H1 (cell line): ENCODE data around the gene WWC2. TPM values are rescaled to one million over a fixed set of nuclear protein-coding genes. Genes with fewer than 3 reads are reported as not detected.

Source experiments
- CTCF ChIA-PET: fragments of 300-600 bp; sonication (Branson Sonifier 250); formaldehyde crosslinking; loops from one replicate; lab custom pipeline; 2021; ENCODE audit not compliant: partially characterized antibody; lab: Charles Lee
- POLR2A ChIA-PET: fragments of 300-600 bp; sonication (Branson Sonifier 250); formaldehyde crosslinking; loops from one replicate; lab custom pipeline; 2021; ENCODE audit warnings: inconsistent platforms; ENCODE audit not compliant: partially characterized antibody; lab: Charles Lee
- DNase-seq, 2 experiments: peaks; one replicate each; pipeline versions ENCODE4 v3.0.0 to v3.0.0-alpha.2; 2010 to 2022; ENCODE audit warnings: low spot score in 2 of 2, low read depth in 1 of 2, mixed read lengths in 1 of 2
- FAIRE-seq: peaks from 2 replicates; lab custom pipeline; 2011; peaks lifted over from hg19 to GRCh38; lab: Jason Lieb, UNC
- H2AFZ ChIP-seq: 2 replicates; pipeline ENCODE4 v1.8.1; 2012; ENCODE audit warnings: low read length, inconsistent platforms
- H2AK5ac ChIP-seq: 2 replicates; pipeline ENCODE4 v1.6.1; 2013; ENCODE audit warnings: low read depth, low read length
- H2BK120ac ChIP-seq: replicated peaks from 2 replicates; pipeline ENCODE3; 2013; ENCODE audit warnings: low read depth, low read length, inconsistent platforms
- H2BK12ac ChIP-seq: 2 replicates; pipeline ENCODE4 v1.6.1; 2013; ENCODE audit warnings: low read depth, low read length
- H2BK15ac ChIP-seq: 2 replicates; pipeline ENCODE4 v1.6.1; 2013; ENCODE audit warnings: low read length
- H2BK20ac ChIP-seq: 2 replicates; pipeline ENCODE4 v1.6.1; 2013; ENCODE audit warnings: low read length
- H2BK5ac ChIP-seq: 2 replicates; pipeline ENCODE4 v1.6.1; 2013; ENCODE audit warnings: low read depth, low read length
- H3K14ac ChIP-seq: 2 replicates; pipeline ENCODE4 v1.6.1; 2013; ENCODE audit warnings: inconsistent platforms; ENCODE audit not compliant: insufficient read length
- H3K18ac ChIP-seq: 2 replicates; pipeline ENCODE4 v1.6.1; 2013; ENCODE audit warnings: low read length; ENCODE audit errors: extremely low read depth
- H3K23ac ChIP-seq: 2 replicates; pipeline ENCODE4 v1.6.1; 2013; ENCODE audit warnings: inconsistent platforms; ENCODE audit not compliant: insufficient read length
- H3K23me2 ChIP-seq: 2 replicates; pipeline ENCODE4 v1.6.1; 2013; ENCODE audit warnings: low read depth, low read length
- H3K27ac ChIP-seq: 2 replicates; pipeline ENCODE4 v1.6.1; 2011; ENCODE audit warnings: low read depth, low read length, inconsistent platforms
- H3K27me3 ChIP-seq, 4 experiments: replicated peaks in 1 of 4; 1 replicate in 1 of 4; 2 replicates in 3 of 4; pipeline versions ENCODE4 v1.6.1 to v1.8.1; 2011 to 2013; ENCODE audit warnings: low read length in 3 of 4, mild to moderate bottlenecking in 3 of 4, inconsistent platforms in 2 of 4, mixed read lengths in 2 of 4, moderate library complexity in 1 of 4; ENCODE audit not compliant: control insufficient read depth in 3 of 4, insufficient read depth in 3 of 4; ENCODE audit errors: extremely low read depth in 1 of 4
- H3K36me3 ChIP-seq, 4 experiments: 2 replicates each; pipeline versions ENCODE4 v1.6.1 to v1.8.1; 2011 to 2013; ENCODE audit warnings: mild to moderate bottlenecking in 4 of 4, low read length in 3 of 4, moderate library complexity in 2 of 4, control low read depth in 1 of 4, inconsistent platforms in 1 of 4; ENCODE audit not compliant: insufficient read depth in 4 of 4, control insufficient read depth in 2 of 4
- H3K4ac ChIP-seq: replicated peaks from 2 replicates; pipeline ENCODE3; 2013; ENCODE audit warnings: low read length, low read depth, mixed read lengths, inconsistent platforms; ENCODE audit not compliant: insufficient read length
- H3K4me1 ChIP-seq, 4 experiments: replicated peaks in 1 of 4; 1 replicate in 1 of 4; 2 replicates in 3 of 4; pipeline versions ENCODE4 v1.6.1 to v1.8.1; 2011 to 2013; ENCODE audit warnings: low read length in 3 of 4, inconsistent platforms in 2 of 4, mixed read lengths in 1 of 4; ENCODE audit not compliant: insufficient read depth in 4 of 4, control insufficient read depth in 3 of 4
- H3K4me2 ChIP-seq, 2 experiments: 2 replicates each; pipeline versions ENCODE4 v1.6.1 to v1.8.1; 2011 to 2013; ENCODE audit warnings: low read depth in 2 of 2, low read length in 2 of 2, control low read depth in 1 of 2, inconsistent platforms in 1 of 2, mild to moderate bottlenecking in 1 of 2; ENCODE audit not compliant: insufficient read depth in 1 of 2
- H3K4me3 ChIP-seq, 4 experiments: fragments of 200-600, 300-600 bp in 1 of 4; sonication (generic), shearing (Covaris generic), sonication (Bioruptor Twin) in 1 of 4; 2 replicates each; pipeline versions ENCODE4 v1.5.1 to v1.8.1; 2011 to 2016; ENCODE audit warnings: low read length in 4 of 4, low read depth in 3 of 4, control low read depth in 2 of 4, inconsistent platforms in 2 of 4, mild to moderate bottlenecking in 2 of 4, mixed read lengths in 1 of 4, moderate library complexity in 1 of 4; ENCODE audit not compliant: insufficient read depth in 2 of 4; ENCODE audit errors: extremely low read depth in 1 of 4
- H3K56ac ChIP-seq: replicated peaks from 2 replicates; pipeline ENCODE3; 2013; ENCODE audit warnings: low read depth, mild to moderate bottlenecking, mixed read lengths, low read length, inconsistent platforms; ENCODE audit not compliant: insufficient read length
- H3K79me1 ChIP-seq: 2 replicates; pipeline ENCODE4 v1.6.1; 2013; ENCODE audit warnings: low read depth, low read length, control low read depth
- H3K79me2 ChIP-seq, 2 experiments: 2 replicates each; pipeline versions ENCODE4 v1.6.1 to v1.8.1; 2012 to 2013; ENCODE audit warnings: low read length in 2 of 2, mild to moderate bottlenecking in 2 of 2, inconsistent platforms in 1 of 2; ENCODE audit not compliant: insufficient read depth in 2 of 2, control insufficient read depth in 1 of 2
- H3K9ac ChIP-seq, 4 experiments: replicated peaks in 1 of 4; 1 replicate in 1 of 4; 2 replicates in 3 of 4; pipeline versions ENCODE4 v1.6.1 to v1.8.1; 2011 to 2013; ENCODE audit warnings: low read depth in 3 of 4, low read length in 3 of 4, control low read depth in 2 of 4, mild to moderate bottlenecking in 2 of 4, moderate library complexity in 2 of 4, inconsistent platforms in 1 of 4; ENCODE audit errors: extremely low read depth in 1 of 4
- H3K9me3 ChIP-seq, 2 experiments: 2 replicates each; pipeline versions ENCODE4 v1.6.1 to v1.8.1; 2012 to 2013; ENCODE audit warnings: mild to moderate bottlenecking in 2 of 2, moderate library complexity in 2 of 2, control low read depth in 1 of 2, inconsistent platforms in 1 of 2, low read depth in 1 of 2, low read length in 1 of 2, mixed read lengths in 1 of 2; ENCODE audit not compliant: insufficient read depth in 2 of 2
- H4K20me1 ChIP-seq, 2 experiments: replicated peaks in 1 of 2; 2 replicates each; pipeline versions ENCODE3 to v1.8.1; 2011 to 2013; ENCODE audit warnings: inconsistent platforms in 2 of 2, low read length in 2 of 2, mild to moderate bottlenecking in 1 of 2; ENCODE audit not compliant: insufficient read depth in 2 of 2, control insufficient read depth in 1 of 2
- H4K5ac ChIP-seq: 2 replicates; pipeline ENCODE4 v1.6.1; 2013; ENCODE audit warnings: low read length, low read depth, mixed read lengths, inconsistent platforms; ENCODE audit not compliant: insufficient read length
- H4K8ac ChIP-seq: 2 replicates; pipeline ENCODE4 v1.8.0; 2013; ENCODE audit warnings: mild to moderate bottlenecking, moderate library complexity, low read length, inconsistent platforms; ENCODE audit not compliant: insufficient read depth; ENCODE audit errors: extremely low read depth
- H4K91ac ChIP-seq: replicated peaks from 2 replicates; pipeline ENCODE3; 2013; ENCODE audit warnings: low read length, mixed read lengths, inconsistent platforms; ENCODE audit not compliant: insufficient read length
- BACH1 ChIP-seq: IDR thresholded peaks from 2 replicates; pipeline ENCODE4 v1.6.1; 2012; ENCODE audit warnings: low read length, improper control_type of control experiment
- GABPA ChIP-seq: IDR thresholded peaks from 2 replicates; pipeline ENCODE4 v1.6.1; 2011; ENCODE audit warnings: mild to moderate bottlenecking, low read length, moderate library complexity, borderline replicate concordance; ENCODE audit not compliant: insufficient read depth
- JUND ChIP-seq: IDR thresholded peaks from 2 replicates; pipeline ENCODE4 v1.6.1; 2011; ENCODE audit warnings: mild to moderate bottlenecking, improper control_type of control experiment, low read length
- KDM4A ChIP-seq: IDR thresholded peaks from one replicate; pipeline ENCODE4 v1.7.1; 2012; ENCODE audit warnings: low read depth, mild to moderate bottlenecking, moderate library complexity, low read length, inconsistent platforms; ENCODE audit not compliant: severe bottlenecking
- POLR2AphosphoS5 ChIP-seq: IDR thresholded peaks from 2 replicates; pipeline ENCODE4 v1.6.1; 2011; ENCODE audit warnings: low read depth, low read length
- RAD21 ChIP-seq, 2 experiments: IDR thresholded peaks in 1 of 2; conservative IDR thresholded peaks in 1 of 2; 2 replicates each; pipeline ENCODE4 v1.6.1; 2011; ENCODE audit warnings: low read depth in 2 of 2, low read length in 2 of 2, improper control_type of control experiment in 1 of 2, inconsistent platforms in 1 of 2, mild to moderate bottlenecking in 1 of 2, moderate library complexity in 1 of 2
- RBBP5 ChIP-seq: IDR thresholded peaks from 2 replicates; pipeline ENCODE4 v1.7.1; 2012; ENCODE audit warnings: low read depth, mild to moderate bottlenecking, inconsistent platforms, low read length, moderate library complexity, borderline replicate concordance
- SIRT6 ChIP-seq: IDR thresholded peaks from one replicate; pipeline ENCODE4 v1.7.1; 2012; ENCODE audit warnings: low read length, inconsistent platforms
- WGBS, 2 experiments: shearing (Covaris generic) in 1 of 2; methylation state at CpG; one replicate each; pipeline versions ENCODE4 v1.1.6 to v1.1.7; 2013 to 2015; ENCODE audit warnings: low lambda C conversion rate in 2 of 2, mixed read lengths in 2 of 2, inconsistent platforms in 1 of 2, low coverage in 1 of 2, missing lambda C conversion rate in 1 of 2; ENCODE audit not compliant: insufficient replicate concordance in 2 of 2, insufficient coverage in 1 of 2, insufficient read length in 1 of 2; ENCODE audit errors: extremely low coverage in 1 of 2, missing lambda C conversion rate in 1 of 2; 5-methylcytosine and 5-hydroxymethylcytosine counted together
- polyA plus RNA-seq, 7 experiments: library from polyadenylated mRNA; depleted of rRNA in 3 of 7; stranded (reverse) in 5 of 7; unstranded in 2 of 7; fragments of >200 nt in 5 of 7; fragments of 200-250 nt in 2 of 7; gene quantifications; 1 replicate in 5 of 7; 2 replicates in 1 of 7; 4 replicates in 1 of 7; pipeline versions ENCODE4 v1.2.1 to v1.2.3, GENCODE V29; 2011 to 2013; ENCODE audit warnings: missing spikeins in 2 of 7, mixed read lengths in 2 of 7
- total RNA-seq: library from RNA; stranded (reverse); fragmentation: NEBNext Ultra II Directional; extraction: Animal tissue kit (Norgen Biotek cat#: 25700); gene quantifications from 2 replicates; pipeline ENCODE4 v1.2.1, GENCODE V29; 2021
- TF ChIP-seq, protein P1 (sequence below): IDR thresholded peaks from 2 replicates; pipeline ENCODE4 v1.6.1; 2012; ENCODE audit warnings: inconsistent platforms
- TF ChIP-seq, protein P2 (sequence below): IDR thresholded peaks from 2 replicates; pipeline ENCODE4 v1.6.1; 2012; ENCODE audit warnings: inconsistent platforms

WWC2 gene
- total and polyA plus RNA-seq, 2 of the 8 experiments (the other 6 are each of a cell fraction or from before 2014, with no cell fraction given) = 17.6 to 135 TPM

DNA sequence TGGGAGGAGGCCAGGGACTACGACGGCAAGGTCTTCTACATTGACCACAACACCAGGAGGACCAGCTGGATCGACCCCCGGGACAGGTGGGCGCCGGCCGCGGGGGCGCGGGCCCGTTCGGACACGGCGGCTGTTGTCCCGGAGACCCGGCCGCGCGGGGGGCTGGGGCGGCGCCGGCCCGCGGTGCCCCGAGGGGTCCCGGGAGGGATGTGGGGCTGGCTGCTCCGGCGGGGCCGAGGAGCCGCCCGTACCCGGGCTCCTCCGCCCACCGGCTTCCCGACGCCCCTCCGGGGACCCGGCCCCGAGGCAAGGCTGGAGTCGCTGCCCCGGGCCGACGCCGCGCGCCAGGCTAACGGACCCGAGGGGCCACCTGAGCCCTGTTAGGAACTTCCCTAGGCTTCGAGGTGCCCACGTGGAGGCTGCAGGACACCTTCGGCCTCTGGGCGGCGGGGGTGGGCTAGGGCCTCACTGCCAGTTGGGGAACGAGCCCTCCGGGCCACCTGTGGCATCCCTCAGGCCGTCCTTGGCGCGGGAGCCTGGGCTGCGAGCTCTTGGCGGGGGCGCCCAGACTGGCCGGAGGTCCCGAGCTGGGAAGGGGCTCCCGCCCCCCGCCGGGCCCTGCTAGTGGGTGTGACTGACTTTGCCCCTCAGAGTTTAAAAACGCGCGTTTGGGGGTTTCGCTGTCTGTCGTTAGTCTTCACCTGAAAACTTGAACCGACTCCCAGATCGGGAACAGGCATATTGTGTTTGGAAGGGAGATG is 660 bp downstream of the WWC2 start:
- Histone ChIP-seq H4K5ac (peak overlapping the region; percentile 81), H2BK5ac (peak overlapping the region; percentile 79), H2BK15ac (no peak overlapping the region), H3K9ac (peak overlapping the region; percentile 65 to 87 (median 80)), H3K4me2 (peak overlapping the region; percentile 75 to 93), H3K23ac (no peak overlapping the region), H3K56ac (peak overlapping the region; percentile 55), H3K4ac (no peak overlapping the region), H4K91ac (no peak overlapping the region), H3K4me3 (peak overlapping the region; percentile 71 to 98 (median 80)), H3K14ac (no peak overlapping the region), H3K4me1 (peaks cover 0 to 19% (median 12%) of the 10 kb centered on the region in 4 experiments; a peak in 6 of 7 replicates), H3K36me3 (no peaks in the 10 kb centered on the region), H3K18ac (peak overlapping the region; percentile 61), H2AFZ (no peak overlapping the region), H3K23me2 (peaks cover 16% of the 10 kb centered on the region), H2BK12ac (no peak overlapping the region), H3K79me2 (peaks cover 20 to 55% of the 10 kb centered on the region in 2 experiments), H3K27ac (peak overlapping the region; percentile 90), H3K79me1 (peaks cover 2% of the 10 kb centered on the region; the same call in 1 of the 2 replicates), H2BK20ac (no peak overlapping the region), H3K27me3 (no peaks in the 10 kb centered on the region; a peak in 1 of 7 replicates), H3K9me3 (no peaks in the 10 kb centered on the region), H2BK120ac (no peak overlapping the region), H2AK5ac (no peak overlapping the region), H4K8ac (peak overlapping the region; percentile 83), H4K20me1 (peaks cover 7 to 12% of the 10 kb centered on the region in 2 experiments)
- POLR2A ChIA-PET = interaction anchor here (0.6 to 5.5 kb wide), 20 partner anchors 9 to 344 kb away, joined by 3 to 103 read pairs (median 6); partner anchors contain the start of gene CDKN2AIP
- peak in 1 of 2 experiments; percentile 85 for DNase-seq
- FAIRE-seq = no peak
- WGBS, 2 experiments = 1% methylated on average over 43 of the region's 73 CpGs; no CpG with 5 or more reads in 1 of the 2 experiments
- CTCF ChIA-PET = interaction anchor here (0.7 to 3.8 kb wide), 12 partner anchors 10 to 162 kb away, joined by 3 to 24 read pairs (median 6); no protein-coding TSS in a partner anchor
- TF ChIP-seq, protein P1, sequence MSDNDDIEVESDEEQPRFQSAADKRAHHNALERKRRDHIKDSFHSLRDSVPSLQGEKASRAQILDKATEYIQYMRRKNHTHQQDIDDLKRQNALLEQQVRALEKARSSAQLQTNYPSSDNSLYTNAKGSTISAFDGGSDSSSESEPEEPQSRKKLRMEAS = peak; percentile 96
- peak; percentile 6; the same call in 1 of the 2 replicates for TF ChIP-seq RBBP5
- peak; percentile 53 for TF ChIP-seq POLR2AphosphoS5
- no peak for TF ChIP-seq SIRT6
- TF ChIP-seq KDM4A = peak; percentile 39
- TF ChIP-seq, protein P2, sequence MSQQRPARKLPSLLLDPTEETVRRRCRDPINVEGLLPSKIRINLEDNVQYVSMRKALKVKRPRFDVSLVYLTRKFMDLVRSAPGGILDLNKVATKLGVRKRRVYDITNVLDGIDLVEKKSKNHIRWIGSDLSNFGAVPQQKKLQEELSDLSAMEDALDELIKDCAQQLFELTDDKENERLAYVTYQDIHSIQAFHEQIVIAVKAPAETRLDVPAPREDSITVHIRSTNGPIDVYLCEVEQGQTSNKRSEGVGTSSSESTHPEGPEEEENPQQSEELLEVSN = peak; percentile 69
- peak; percentile 57 to 62 for TF ChIP-seq RAD21 (IDR thresholded peaks at IDR 0.05 in 1 of 2, conservative IDR thresholded peaks at IDR 0.05 in 1 of 2; ENCODE audit: low read depth in 2 of 2, low read length in 2 of 2)
- TF ChIP-seq GABPA = peak; percentile 35; the same call in 1 of the 2 replicates
- TF ChIP-seq BACH1 = 0 out of 2 replicates have a peak, but pooled peaks have one; percentile 17
- TF ChIP-seq JUND = no peak
